Progenitor cell of endocrine pancreas (in vitro differentiated cells): ENCODE results near the gene RGS5. TPM values are rescaled to one million over a fixed set of nuclear protein-coding genes. Genes with fewer than 3 reads are reported as not detected.

ENCODE experiments used
- DNase-seq: peaks from one replicate; pipeline ENCODE4 v3.0.0; 2021; ENCODE audit warnings: low spot score; ENCODE audit not compliant: unreplicated experiment
- H3K27ac Mint-ChIP-seq: 2 replicates; pipeline ENCODE4 v1.8.0; 2021; ENCODE audit warnings: mild to moderate bottlenecking, moderate library complexity, mixed read lengths
- H3K27me3 Mint-ChIP-seq: 2 replicates; pipeline ENCODE4 v1.8.0; 2021; ENCODE audit warnings: mixed read lengths
- H3K36me3 Mint-ChIP-seq: 2 replicates; pipeline ENCODE4 v1.8.0; 2022; ENCODE audit warnings: mixed read lengths; ENCODE audit not compliant: insufficient read depth
- H3K4me1 Mint-ChIP-seq: 2 replicates; pipeline ENCODE4 v1.8.0; 2021; ENCODE audit warnings: low read depth, mixed read lengths
- H3K4me3 Mint-ChIP-seq: 2 replicates; pipeline ENCODE4 v1.8.0; 2021; ENCODE audit warnings: low read depth, mild to moderate bottlenecking, moderate library complexity, mixed read lengths
- H3K9me3 Mint-ChIP-seq: 2 replicates; pipeline ENCODE4 v1.8.0; 2021; ENCODE audit warnings: low read depth, mixed read lengths
- CTCF ChIP-seq: fragments of 200-600 bp; sonication (generic); IDR thresholded peaks from one replicate; pipeline ENCODE4 v1.5.0; 2021; ENCODE audit warnings: antibody characterized with exemption, mild to moderate bottlenecking; ENCODE audit not compliant: unreplicated experiment
- total RNA-seq: library from RNA; stranded (reverse); gene quantifications from 2 replicates; pipeline ENCODE4 v1.2.1, GENCODE V29; 2021

The RGS5 gene
- total RNA-seq, 1 donor from 2014 or later = 2.9 TPM

- Mint-ChIP-seq H3K4me1 (no peaks in the 10 kb centered on the region), H3K27me3 (no peaks in the 10 kb centered on the region), H3K4me3 (no peak overlapping the region), H3K36me3 (no peaks in the 10 kb centered on the region), H3K9me3 (no peaks in the 10 kb centered on the region), H3K27ac (no peak overlapping the region)
- TF ChIP-seq CTCF = no peak
- DNase-seq = no peak
These were observed 55.7 kb downstream of the RGS5 start for GRCh38 chr1:163147019-163147418.

- Mint-ChIP-seq H3K27me3 (no peaks in the 10 kb centered on the region), H3K9me3 (no peaks in the 10 kb centered on the region), H3K27ac (no peak overlapping the region), H3K4me1 (no peaks in the 10 kb centered on the region), H3K4me3 (no peak overlapping the region), H3K36me3 (no peaks in the 10 kb centered on the region)
- no peak for TF ChIP-seq CTCF
- no peak for DNase-seq
These were observed 57.3 kb downstream of the RGS5 start for GRCh38 chr1:163145435-163145834.

- Mint-ChIP-seq H3K27ac (no peak overlapping the region), H3K36me3 (no peaks in the 10 kb centered on the region), H3K4me3 (no peak overlapping the region), H3K9me3 (no peaks in the 10 kb centered on the region), H3K27me3 (no peaks in the 10 kb centered on the region), H3K4me1 (no peaks in the 10 kb centered on the region)
- no peak for TF ChIP-seq CTCF
- DNase-seq = no peak
These were observed 58.3 kb downstream of the RGS5 start for GRCh38 chr1:163144418-163144817.

GRCh38 chr1:163142152-163142551, 60.6 kb downstream of the RGS5 start:
- H3K4me1 Mint-ChIP-seq = no peaks in the 10 kb centered on the region
- DNase-seq = no peak
- H3K36me3 Mint-ChIP-seq = no peaks in the 10 kb centered on the region
- no peak overlapping the region for H3K27ac Mint-ChIP-seq
- no peak for TF ChIP-seq CTCF
- H3K9me3 Mint-ChIP-seq = no peaks in the 10 kb centered on the region
- H3K4me3 Mint-ChIP-seq = no peak overlapping the region
- H3K27me3 Mint-ChIP-seq = no peaks in the 10 kb centered on the region

GRCh38 chr1:163141556-163141955, 61.2 kb downstream of the RGS5 start:
- TF ChIP-seq CTCF = no peak
- DNase-seq = no peak
- Mint-ChIP-seq H3K36me3 (no peaks in the 10 kb centered on the region), H3K27ac (no peak overlapping the region), H3K27me3 (no peaks in the 10 kb centered on the region), H3K4me3 (no peak overlapping the region), H3K9me3 (no peaks in the 10 kb centered on the region), H3K4me1 (no peaks in the 10 kb centered on the region)
